Measurements from ENCODE around the gene ASTN2. TPM values are rescaled to one million over a fixed set of nuclear protein-coding genes. Genes with fewer than 3 reads are reported as not detected.

Gene ASTN2
- polyA plus RNA-seq, 1 donor: 4.5 TPM

DNA sequence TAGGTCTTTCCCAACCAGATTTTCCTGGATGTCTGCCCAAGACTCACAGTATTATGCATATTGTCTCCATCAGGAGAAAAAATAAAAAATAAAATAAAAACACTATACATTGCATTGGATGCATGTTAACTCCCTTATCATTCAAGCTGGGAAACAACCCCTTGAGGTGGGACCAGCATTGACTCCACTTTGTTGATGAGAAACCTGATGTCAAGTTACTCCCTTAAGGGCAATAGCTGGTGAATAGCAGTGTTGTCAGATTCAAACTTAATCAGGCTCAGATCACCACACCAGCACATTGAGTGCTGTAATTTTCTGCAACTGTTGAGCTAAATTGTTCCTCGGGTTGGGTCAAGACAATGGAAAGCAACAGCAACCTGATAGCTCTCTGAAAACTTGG lies 991.7 kb downstream of the ASTN2 start:
- no peak for DNase-seq (ENCODE audit: low read depth)

- no peak for DNase-seq (ENCODE audit: low read depth)
These were observed 992.5 kb downstream of the ASTN2 start for GRCh38 chr9:116422119-116422979.

GRCh38 chr9:116420993-116421538 lies 993.8 kb downstream of the ASTN2 start:
- DNase-seq (ENCODE audit: low read depth): no peak

- DNase-seq (ENCODE audit: low read depth): no peak
These were observed 995.7 kb downstream of the ASTN2 start for GRCh38 chr9:116419181-116419580.

- DNase-seq (ENCODE audit: low read depth): no peak
These were observed 997.4 kb downstream of the ASTN2 start for GRCh38 chr9:116417464-116417863.

GRCh38 chr9:116416421-116416820 lies 998.4 kb downstream of the ASTN2 start:
- DNase-seq (ENCODE audit: low read depth): no peak

DNA sequence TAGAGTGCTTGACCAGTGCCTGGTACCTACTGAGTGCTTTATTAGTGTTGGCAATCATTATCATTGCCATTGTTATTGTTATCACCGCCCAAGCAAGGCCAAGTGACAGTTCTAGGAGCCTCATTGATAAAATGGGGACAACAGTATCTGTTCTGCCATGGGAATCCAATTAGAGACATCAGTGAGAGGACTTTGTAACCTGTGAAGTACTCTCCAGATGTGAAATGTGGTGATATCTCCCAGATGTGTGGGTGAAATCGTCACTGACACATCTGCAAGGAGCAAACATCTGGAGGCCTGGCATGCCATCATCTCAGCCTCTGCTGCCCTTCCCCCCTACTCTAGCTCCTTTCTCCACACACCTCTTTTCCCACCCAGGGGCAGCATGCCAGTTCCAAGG lies 1000.5 kb downstream of the ASTN2 start:
- DNase-seq (ENCODE audit: low read depth): no peak

GRCh38 chr9:116411506-116411905 lies 1003.4 kb downstream of the ASTN2 start:
- DNase-seq (ENCODE audit: low read depth): no peak

GRCh38 chr9:116409638-116410037 lies 1005.2 kb downstream of the ASTN2 start:
- DNase-seq (ENCODE audit: low read depth): no peak

- DNase-seq (ENCODE audit: low read depth): no peak
These were observed 1005.7 kb downstream of the ASTN2 start for GRCh38 chr9:116409129-116409528.

- no peak for DNase-seq (ENCODE audit: low read depth)
These were observed 1008.4 kb downstream of the ASTN2 start for GRCh38 chr9:116406469-116406868.

GRCh38 chr9:116405321-116405720 lies 1009.5 kb downstream of the ASTN2 start:
- no peak for DNase-seq (ENCODE audit: low read depth)

DNA sequence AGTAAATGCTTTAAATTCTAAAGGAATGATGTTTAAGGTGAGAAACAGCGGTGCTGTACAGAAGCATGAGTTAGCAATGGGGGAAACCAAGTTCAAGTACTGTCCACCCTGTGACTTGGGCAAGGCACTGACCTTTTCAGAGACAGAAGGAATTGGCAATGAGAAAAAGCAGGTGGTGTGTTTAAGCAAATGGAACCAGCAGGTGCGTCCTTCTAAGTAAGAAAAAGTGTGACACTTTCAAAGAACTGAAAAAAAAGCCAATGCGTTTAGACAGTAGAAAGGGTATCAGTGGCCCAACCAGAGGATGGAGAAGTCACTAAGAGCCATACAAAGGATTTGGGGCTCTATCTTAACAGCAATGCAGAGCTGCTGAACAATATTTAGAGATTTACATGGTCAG lies 1010.6 kb downstream of the ASTN2 start:
- DNase-seq (ENCODE audit: low read depth): no peak

DNA sequence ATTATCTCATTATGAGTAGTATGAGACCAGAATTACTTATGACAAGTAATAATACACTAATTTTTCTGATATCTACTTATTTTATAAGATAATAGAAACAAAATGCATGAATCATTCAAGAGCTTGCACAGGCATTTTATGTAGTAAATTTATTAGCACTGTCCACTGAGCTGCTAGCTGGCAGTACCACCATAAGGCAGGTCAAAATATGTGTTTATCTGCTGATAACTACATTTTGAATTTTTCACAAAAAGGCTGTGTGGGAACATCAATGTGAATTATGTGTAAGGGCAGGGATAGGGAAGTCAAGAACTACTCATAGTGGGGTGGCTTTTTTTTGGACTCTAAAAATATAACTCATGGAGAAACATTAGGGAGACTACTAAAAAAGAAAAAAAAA lies 1011.7 kb downstream of the ASTN2 start:
- no peak for DNase-seq (ENCODE audit: low read depth)

DNA sequence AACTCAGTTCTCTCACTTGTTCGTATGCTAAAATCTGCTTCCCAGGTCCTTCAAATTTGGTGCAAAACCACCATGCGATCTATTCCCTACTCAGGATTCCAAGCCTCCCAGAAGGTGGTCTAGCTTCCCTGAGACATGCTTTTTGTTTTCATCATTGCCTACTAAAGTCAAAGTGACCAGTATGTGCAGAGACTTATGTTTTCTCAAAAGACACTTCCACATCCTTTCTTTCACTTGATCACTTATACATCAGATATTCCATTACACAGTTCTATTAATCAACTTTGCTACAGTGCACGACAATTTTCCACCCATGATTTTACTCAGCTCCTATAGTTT lies 1019.2 kb downstream of the ASTN2 start:
- no peak for DNase-seq (ENCODE audit: low read depth)

- no peak for DNase-seq (ENCODE audit: low read depth)
These were observed 1019.8 kb downstream of the ASTN2 start for GRCh38 chr9:116394894-116395698.

DNA sequence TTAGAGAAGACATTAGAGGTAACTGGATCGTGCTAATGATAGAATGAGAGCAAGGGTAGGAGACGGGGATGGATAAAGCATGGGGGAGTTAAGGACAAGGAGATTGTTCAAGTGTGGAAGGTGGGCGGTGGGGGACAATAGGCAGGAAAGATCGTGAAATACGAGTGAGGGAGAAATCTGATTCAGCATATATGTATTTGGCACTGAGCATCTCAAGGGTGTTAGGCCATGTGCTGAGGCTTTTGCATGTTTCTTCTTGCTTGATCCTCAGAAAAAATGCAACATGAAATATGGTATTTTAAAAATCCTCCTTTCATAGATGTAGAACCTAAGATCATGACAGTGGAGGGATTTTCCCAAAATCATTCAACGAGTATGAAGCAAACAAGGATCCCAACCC lies 1020.8 kb downstream of the ASTN2 start:
- DNase-seq (ENCODE audit: low read depth): no peak

DNA sequence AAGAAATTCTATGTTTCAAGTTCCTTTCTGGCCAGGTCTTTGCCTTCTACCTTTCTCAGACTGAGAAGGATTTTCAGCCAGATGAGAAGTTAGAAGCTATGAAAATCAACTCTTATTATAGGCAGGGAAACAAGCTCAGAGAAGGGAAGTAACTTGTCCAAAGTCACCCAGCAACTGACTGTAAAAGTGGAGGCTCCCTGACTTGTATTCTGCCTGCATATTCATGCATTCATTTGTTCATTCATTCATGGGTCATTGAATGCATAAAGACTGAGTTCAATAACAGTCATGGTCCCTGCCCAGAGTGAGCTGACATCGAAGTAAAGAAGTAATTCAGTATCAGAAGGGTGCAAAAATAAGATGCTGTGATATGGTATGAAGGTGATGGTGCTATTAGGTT lies 1021.7 kb downstream of the ASTN2 start:
- no peak for DNase-seq (ENCODE audit: low read depth)

- no peak for DNase-seq (ENCODE audit: low read depth)
These were observed 1023.5 kb downstream of the ASTN2 start for GRCh38 chr9:116391306-116391900.

DNA sequence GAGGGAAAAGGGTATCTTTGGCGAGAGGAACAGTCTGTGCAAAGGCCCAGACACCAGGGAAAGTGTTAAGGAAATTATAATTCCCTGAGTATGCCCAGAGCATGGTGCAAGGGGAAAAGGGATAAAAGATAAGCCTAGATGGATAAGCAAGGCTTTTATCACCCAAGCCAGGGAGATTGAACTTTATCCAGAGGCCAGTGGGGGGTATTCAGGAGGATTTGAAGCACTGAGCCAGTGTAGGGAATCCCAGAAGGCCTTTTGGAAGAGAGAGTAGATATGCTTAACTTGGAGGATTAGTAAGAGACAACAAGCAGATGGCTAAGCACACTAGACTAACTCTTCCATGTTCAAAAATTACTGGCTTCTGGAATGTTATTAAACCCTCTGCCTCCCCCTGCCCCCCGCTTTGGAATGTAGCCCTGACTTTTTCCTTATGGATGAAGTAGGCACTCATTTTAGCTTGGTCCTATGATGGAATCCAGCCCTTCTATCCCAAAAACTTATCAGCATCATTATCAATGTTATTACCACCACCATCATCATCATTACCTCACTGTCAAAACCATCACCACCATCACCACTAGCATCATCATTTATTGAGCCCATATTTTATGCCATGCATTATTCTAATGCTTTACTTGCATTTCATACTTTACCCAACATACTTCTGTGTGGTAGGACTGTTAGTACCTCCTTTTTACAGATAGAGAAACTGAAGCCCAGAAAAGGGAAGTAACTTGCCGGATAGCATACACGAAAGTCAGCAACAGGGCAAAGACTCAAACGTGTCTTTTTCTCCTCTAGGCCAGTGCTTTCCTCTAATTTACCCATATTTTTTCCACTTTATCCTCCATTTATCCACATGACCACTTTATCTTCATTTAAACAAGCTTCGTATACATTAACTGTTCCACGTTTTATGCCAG lies 1024.3 kb downstream of the ASTN2 start:
- no peak for DNase-seq (ENCODE audit: low read depth)

All from forelimb muscle (tissue), 1 donor.